GM12801 (cell line): ENCODE results near the gene EEF1AKMT4.

Experiments
- TF ChIP-seq, protein P1 (sequence below): IDR thresholded peaks from one replicate; pipeline ENCODE4 v1.5.1; 2011; ENCODE audit warnings: control low read depth; ENCODE audit not compliant: insufficient read length; ENCODE audit errors: extremely low read depth

EEF1AKMT4 gene

DNA sequence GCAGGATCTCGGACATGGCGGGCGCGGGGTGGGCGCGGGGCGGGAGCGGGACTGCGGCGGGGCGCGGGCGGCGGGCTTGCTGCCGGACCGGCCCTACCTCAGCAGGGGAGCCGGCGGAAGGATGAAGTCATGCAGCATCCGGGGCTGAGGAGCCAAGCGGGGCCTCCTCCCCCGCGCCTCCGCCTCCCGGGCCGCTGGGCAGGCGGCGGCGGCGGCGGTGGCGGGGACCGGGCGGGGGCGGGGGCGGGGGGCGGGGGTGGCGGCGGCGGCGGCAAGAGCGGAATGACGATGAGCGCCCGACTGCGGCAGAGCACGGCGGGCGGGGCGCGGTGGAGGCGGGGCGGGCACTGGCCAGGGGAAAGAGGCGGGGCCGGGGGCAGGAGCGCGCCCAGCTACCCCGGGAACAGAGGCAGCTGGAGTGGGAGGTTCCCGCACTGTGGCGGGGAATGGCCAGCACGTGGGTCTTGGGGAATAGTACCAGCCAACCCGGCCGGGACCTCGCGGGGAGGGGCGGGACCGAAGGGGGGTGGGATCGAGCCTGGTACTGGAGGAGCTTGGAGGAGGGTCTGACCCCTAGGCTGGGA lies 11.9 kb downstream of the EEF1AKMT4 start, which contains the start of gene CAMK2N2:
Gene CAMK2N2 (minus strand): TSS at position 284 of the 584 bp plus-strand sequence. CDS start 268 bp downstream, at position 16.
- TF ChIP-seq, protein P1, sequence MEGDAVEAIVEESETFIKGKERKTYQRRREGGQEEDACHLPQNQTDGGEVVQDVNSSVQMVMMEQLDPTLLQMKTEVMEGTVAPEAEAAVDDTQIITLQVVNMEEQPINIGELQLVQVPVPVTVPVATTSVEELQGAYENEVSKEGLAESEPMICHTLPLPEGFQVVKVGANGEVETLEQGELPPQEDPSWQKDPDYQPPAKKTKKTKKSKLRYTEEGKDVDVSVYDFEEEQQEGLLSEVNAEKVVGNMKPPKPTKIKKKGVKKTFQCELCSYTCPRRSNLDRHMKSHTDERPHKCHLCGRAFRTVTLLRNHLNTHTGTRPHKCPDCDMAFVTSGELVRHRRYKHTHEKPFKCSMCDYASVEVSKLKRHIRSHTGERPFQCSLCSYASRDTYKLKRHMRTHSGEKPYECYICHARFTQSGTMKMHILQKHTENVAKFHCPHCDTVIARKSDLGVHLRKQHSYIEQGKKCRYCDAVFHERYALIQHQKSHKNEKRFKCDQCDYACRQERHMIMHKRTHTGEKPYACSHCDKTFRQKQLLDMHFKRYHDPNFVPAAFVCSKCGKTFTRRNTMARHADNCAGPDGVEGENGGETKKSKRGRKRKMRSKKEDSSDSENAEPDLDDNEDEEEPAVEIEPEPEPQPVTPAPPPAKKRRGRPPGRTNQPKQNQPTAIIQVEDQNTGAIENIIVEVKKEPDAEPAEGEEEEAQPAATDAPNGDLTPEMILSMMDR, result no peak

DNA sequence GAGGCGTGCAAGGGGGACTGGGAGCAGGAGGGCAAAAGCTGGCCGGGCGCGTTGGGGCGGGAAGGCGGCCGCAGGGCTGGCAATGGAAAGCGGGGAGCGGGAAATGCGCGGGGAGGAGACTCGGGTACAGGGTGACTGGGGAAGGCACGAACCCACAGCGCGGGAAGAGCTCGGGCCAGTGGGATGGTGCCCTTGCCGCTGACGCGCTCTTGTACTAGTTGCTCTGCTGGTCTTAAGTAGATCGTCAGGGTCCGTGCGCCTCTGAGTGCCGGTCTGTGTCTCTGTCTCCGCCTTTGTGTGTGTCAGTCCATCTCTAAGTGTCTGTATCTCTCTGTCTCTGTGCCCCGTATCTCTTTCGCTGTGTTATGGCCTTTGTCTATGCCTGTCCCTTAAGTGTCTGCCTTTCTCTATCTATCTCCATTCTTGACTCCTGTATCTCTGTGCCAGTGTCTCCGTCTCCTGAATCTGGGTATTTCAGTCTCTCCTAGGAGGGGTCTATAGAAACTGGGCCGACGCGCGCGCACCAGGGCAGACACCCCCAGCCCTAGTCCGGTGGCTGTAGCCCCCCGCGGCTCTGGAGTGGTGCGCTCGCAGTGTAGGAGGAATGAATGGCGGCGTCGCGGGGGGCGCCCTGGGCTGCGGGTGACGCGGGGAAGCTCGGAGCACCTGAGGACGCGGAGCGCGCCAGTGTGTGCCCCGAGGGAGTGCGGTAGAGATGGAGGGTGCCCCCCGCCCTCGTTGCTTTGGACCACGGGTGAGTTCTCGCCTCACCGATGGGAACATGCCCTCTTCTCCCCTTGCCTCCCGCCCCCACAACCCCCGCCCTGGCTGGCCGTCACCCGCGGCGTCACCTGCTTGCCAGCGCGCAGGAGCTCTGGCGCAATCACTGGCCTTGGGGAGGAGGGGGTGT lies 12.6 kb downstream of the EEF1AKMT4 start:
- TF ChIP-seq, protein P1, result no peak

DNA sequence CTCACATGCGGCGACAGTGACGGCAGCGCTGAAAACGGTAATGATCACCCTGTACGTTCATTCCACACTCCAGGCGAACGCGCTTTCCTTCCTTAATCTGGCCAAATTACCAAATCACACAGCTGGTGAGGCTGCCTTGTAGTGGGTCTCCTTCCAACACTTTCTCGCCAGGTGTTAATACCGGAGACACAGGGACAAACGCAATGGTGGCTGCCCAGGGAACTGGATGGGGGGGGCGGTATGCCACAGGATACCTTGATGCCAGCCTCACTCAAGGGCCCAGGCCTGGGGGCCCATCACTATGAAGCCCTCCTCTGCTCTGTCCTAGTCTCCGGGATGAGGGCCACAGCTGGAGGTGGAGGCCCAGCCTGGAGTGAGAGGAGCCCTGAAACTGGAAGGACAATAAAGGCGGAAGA lies 13.3 kb downstream of the EEF1AKMT4 start:
- TF ChIP-seq, protein P1, result no peak

DNA sequence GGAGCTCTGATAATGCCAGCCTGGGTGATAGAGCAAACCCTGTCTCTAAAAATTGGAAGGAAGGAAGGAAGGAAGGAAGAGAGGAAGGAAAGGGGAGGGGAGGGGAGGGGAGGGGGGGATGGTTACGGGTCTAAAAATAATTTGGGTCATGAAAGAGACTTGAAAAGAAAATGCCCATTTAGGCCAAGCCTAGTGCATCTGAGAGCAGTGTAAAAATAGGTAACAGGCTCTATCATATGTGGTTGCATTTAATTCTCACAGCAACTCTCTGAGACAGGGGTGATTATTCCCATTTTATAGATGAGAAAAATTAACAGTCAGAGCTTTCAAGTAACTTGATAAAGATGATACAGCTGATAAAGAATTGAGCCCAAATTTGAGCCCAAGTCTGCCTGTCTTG lies 22.8 kb downstream of the EEF1AKMT4 start:
- TF ChIP-seq, protein P1, result no peak

DNA sequence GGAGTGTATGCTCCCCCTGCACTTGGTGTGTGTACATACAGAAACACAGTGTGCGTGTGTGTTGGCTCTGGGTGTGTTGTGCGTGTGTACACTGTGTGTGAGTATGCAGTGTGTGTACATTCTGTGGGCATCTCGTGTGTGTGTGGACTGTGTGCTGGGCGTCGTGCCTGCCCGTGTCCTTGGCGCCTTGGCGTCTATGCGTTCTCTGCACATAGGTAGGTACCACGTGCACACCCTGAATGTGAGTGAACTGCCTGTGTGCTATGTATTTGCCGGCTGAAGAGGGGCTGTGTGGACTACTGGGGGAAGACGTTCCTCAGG lies 25.9 kb downstream of the EEF1AKMT4 start:
- TF ChIP-seq, protein P1, result no peak

DNA sequence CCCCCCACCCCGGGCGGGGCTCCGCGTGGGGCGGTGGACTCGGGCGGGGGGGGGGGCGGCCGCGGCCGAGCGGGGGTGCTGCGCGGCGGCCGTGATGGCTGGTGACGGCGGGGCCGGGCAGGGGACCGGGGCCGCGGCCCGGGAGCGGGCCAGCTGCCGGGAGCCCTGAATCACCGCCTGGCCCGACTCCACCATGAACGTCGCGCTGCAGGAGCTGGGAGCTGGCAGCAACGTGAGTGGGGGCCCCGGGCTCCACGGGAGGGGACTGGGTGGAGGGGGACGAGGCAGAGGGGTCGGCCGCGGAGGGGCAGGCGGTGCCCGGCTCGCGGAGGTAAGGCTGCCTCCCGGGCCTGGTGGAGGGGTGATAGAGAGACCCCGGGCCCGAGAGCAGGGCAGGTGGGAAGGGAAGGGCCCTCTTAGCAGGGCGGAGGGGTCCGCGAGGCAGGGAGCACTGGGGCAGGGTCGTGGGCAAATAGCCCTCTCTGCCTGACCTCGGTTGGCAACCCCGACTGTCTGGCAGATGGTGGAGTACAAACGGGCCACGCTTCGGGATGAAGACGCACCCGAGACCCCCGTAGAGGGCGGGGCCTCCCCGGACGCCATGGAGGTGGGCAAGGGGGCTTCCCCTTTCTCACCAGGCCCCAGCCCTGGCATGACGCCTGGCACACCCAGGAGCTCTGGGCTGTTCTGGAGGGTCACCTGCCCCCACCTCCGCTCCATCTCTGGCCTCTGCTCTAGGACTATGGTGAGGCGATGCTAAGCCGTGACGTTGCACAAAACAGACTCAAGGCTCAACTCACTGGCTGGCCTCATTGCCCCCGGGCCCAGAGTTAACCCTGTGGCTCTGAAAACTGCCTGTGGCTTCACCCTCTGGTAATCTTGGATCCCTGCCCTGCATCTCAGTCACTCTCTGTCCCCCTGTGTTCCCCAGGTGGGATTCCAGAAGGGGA lies 26.8 kb downstream of the EEF1AKMT4 start, which contains the start of gene ECE2:
Gene ECE2 (plus strand): TSS at position 62 of the 950 bp plus-strand sequence. CDS start 132 bp downstream, at position 194.
- TF ChIP-seq, protein P1, result no peak
